ENCODE data around the gene PNMA1.

- TF ChIP-seq, protein P1, sequence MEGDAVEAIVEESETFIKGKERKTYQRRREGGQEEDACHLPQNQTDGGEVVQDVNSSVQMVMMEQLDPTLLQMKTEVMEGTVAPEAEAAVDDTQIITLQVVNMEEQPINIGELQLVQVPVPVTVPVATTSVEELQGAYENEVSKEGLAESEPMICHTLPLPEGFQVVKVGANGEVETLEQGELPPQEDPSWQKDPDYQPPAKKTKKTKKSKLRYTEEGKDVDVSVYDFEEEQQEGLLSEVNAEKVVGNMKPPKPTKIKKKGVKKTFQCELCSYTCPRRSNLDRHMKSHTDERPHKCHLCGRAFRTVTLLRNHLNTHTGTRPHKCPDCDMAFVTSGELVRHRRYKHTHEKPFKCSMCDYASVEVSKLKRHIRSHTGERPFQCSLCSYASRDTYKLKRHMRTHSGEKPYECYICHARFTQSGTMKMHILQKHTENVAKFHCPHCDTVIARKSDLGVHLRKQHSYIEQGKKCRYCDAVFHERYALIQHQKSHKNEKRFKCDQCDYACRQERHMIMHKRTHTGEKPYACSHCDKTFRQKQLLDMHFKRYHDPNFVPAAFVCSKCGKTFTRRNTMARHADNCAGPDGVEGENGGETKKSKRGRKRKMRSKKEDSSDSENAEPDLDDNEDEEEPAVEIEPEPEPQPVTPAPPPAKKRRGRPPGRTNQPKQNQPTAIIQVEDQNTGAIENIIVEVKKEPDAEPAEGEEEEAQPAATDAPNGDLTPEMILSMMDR (IDR thresholded peaks at IDR 0.05): no peak
- TF ChIP-seq EZH2 (IDR thresholded peaks at IDR 0.05): no peak
- TF ChIP-seq EZH2phosphoT487 (IDR thresholded peaks at IDR 0.05): no peak
These were observed 2.1 kb downstream of the PNMA1 start for GRCh38 chr14:73712071-73712506.

Measured in neural progenitor cell (in vitro differentiated cells).